ENCODE results near the gene DYRK1B. TPM values are rescaled to one million over a fixed set of nuclear protein-coding genes. Genes with fewer than 3 reads are reported as not detected.

Gene DYRK1B
- total and polyA plus RNA-seq, 8 donors = 6.2 to 20.6 (median 8.3) TPM

GRCh38 chr19:39833160-39833463 lies 850 bp downstream of the DYRK1B start:
- ATAC-seq = peak in 1 of 4 donors; percentile 39
- H3K4me1 ChIP-seq = peaks cover 9 to 14% (median 10%) of the 10 kb centered on the region in 3 donors
- FAIRE-seq = no peak
- no peak for TF ChIP-seq CTCF (IDR thresholded peaks at IDR 0.05)
- H3K4me3 ChIP-seq = peak overlapping the region; percentile 68 to 98 (median 95)
- no peaks in the 10 kb centered on the region for H3K9me3 ChIP-seq
- WGBS, 2 donors = 0 to 1% methylated on average over 20 to 24 of the region's 24 CpGs
- peaks cover 4 to 50% (median 38%) of the 10 kb centered on the region in 3 donors for H3K36me3 ChIP-seq
- H3K27me3 ChIP-seq = no peaks in the 10 kb centered on the region
- DNase-seq = no peak
- H3K27ac ChIP-seq = peak overlapping the region; percentile 75 to 89 (median 81)
- intact Hi-C loops (cut with DNase I) = no loop called here

GRCh38 chr19:39832341-39833083 lies 1.4 kb downstream of the DYRK1B start:
- no peak for FAIRE-seq
- ATAC-seq = no peak
- Histone ChIP-seq H3K4me3 (peak overlapping the region; percentile 68 to 98 (median 95)), H3K27ac (peak overlapping the region in 3 of 4 donors; percentile 75 to 89 (median 83)), H3K36me3 (peaks cover 4 to 45% (median 37%) of the 10 kb centered on the region in 3 donors), H3K4me1 (peaks cover 9 to 14% (median 10%) of the 10 kb centered on the region in 3 donors), H3K27me3 (no peaks in the 10 kb centered on the region), H3K9me3 (no peaks in the 10 kb centered on the region)
- WGBS, 2 donors = 56 to 62% methylated on average over 5 of the region's 5 CpGs
- intact Hi-C loops (cut with DNase I) = no loop called here
- no peak for DNase-seq
- TF ChIP-seq CTCF (IDR thresholded peaks at IDR 0.05) = no peak

- no peak for ATAC-seq
- peaks cover 9 to 14% (median 10%) of the 10 kb centered on the region in 3 donors for H3K4me1 ChIP-seq
These were observed 2.3 kb downstream of the DYRK1B start for GRCh38 chr19:39831679-39832078.

GRCh38 chr19:39830847-39831246 lies 3.1 kb downstream of the DYRK1B start:
- H3K27me3 ChIP-seq = no peaks in the 10 kb centered on the region
- no peaks in the 10 kb centered on the region for H3K9me3 ChIP-seq
- intact Hi-C loops (cut with DNase I) = no loop called here
- H3K4me1 ChIP-seq = peaks cover 9 to 14% (median 10%) of the 10 kb centered on the region in 3 donors
- DNase-seq (no peak), FAIRE-seq (no peak), ATAC-seq (no peak)
- peaks cover 0 to 40% (median 22%) of the 10 kb centered on the region in 3 donors for H3K36me3 ChIP-seq
- H3K27ac ChIP-seq = no peak overlapping the region
- no peak overlapping the region for H3K4me3 ChIP-seq
- TF ChIP-seq CTCF (IDR thresholded peaks at IDR 0.05) = no peak

More at GRCh38 chr19:39831679-39832078, 2.3 kb downstream of the DYRK1B start:
- Histone ChIP-seq H3K27me3 (no peaks in the 10 kb centered on the region), H3K27ac (no peak overlapping the region), H3K9me3 (no peaks in the 10 kb centered on the region), H3K4me3 (no peak overlapping the region), H3K36me3 (peaks cover 4 to 40% (median 29%) of the 10 kb centered on the region in 3 donors)
- 87 to 92% methylated on average over 16 of the region's 16 CpGs for WGBS, 2 donors
- TF ChIP-seq CTCF (IDR thresholded peaks at IDR 0.05) = no peak
- intact Hi-C loops (cut with DNase I) = no loop called here
- FAIRE-seq = no peak
- DNase-seq = no peak

- DNase-seq (peak in 1 of 6 donors; percentile 73), FAIRE-seq (no peak), ATAC-seq (no peak)
- Histone ChIP-seq H3K36me3 (peaks cover 0 to 38% (median 19%) of the 10 kb centered on the region in 3 donors), H3K4me3 (no peak overlapping the region), H3K4me1 (peaks cover 9 to 14% (median 10%) of the 10 kb centered on the region in 3 donors), H3K27me3 (no peaks in the 10 kb centered on the region), H3K27ac (no peak overlapping the region), H3K9me3 (no peaks in the 10 kb centered on the region)
- TF ChIP-seq CTCF (IDR thresholded peaks at IDR 0.05) = no peak
- 95% methylated on average over 17 to 18 of the region's 18 CpGs for WGBS, 2 donors
- intact Hi-C loops (cut with DNase I) = no loop called here
These were observed 3.6 kb downstream of the DYRK1B start for GRCh38 chr19:39830406-39830805.
